ENCODE measurements around the gene EEF1G.

- TF ChIP-seq, protein P1, sequence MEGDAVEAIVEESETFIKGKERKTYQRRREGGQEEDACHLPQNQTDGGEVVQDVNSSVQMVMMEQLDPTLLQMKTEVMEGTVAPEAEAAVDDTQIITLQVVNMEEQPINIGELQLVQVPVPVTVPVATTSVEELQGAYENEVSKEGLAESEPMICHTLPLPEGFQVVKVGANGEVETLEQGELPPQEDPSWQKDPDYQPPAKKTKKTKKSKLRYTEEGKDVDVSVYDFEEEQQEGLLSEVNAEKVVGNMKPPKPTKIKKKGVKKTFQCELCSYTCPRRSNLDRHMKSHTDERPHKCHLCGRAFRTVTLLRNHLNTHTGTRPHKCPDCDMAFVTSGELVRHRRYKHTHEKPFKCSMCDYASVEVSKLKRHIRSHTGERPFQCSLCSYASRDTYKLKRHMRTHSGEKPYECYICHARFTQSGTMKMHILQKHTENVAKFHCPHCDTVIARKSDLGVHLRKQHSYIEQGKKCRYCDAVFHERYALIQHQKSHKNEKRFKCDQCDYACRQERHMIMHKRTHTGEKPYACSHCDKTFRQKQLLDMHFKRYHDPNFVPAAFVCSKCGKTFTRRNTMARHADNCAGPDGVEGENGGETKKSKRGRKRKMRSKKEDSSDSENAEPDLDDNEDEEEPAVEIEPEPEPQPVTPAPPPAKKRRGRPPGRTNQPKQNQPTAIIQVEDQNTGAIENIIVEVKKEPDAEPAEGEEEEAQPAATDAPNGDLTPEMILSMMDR (IDR thresholded peaks at IDR 0.05; ENCODE audit: insufficient read depth, low read length, poor library complexity, severe bottlenecking) = no peak
- no peak for TF ChIP-seq EZH2phosphoT487 (conservative IDR thresholded peaks at IDR 0.05; ENCODE audit: low read length)
Observed at GRCh38 chr11:62554387-62555167, 19.1 kb downstream of the EEF1G start.

Measured in SU-DHL-6 (cell line).